ENCODE data around the gene PARVA.
"Not testable (repeated sequence)": the region's sequence is repeated elsewhere in the genome, so short reads cannot be mapped to it uniquely, and the experiment has no call there.

PARVA gene, protein sequence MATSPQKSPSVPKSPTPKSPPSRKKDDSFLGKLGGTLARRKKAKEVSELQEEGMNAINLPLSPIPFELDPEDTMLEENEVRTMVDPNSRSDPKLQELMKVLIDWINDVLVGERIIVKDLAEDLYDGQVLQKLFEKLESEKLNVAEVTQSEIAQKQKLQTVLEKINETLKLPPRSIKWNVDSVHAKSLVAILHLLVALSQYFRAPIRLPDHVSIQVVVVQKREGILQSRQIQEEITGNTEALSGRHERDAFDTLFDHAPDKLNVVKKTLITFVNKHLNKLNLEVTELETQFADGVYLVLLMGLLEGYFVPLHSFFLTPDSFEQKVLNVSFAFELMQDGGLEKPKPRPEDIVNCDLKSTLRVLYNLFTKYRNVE

DNA sequence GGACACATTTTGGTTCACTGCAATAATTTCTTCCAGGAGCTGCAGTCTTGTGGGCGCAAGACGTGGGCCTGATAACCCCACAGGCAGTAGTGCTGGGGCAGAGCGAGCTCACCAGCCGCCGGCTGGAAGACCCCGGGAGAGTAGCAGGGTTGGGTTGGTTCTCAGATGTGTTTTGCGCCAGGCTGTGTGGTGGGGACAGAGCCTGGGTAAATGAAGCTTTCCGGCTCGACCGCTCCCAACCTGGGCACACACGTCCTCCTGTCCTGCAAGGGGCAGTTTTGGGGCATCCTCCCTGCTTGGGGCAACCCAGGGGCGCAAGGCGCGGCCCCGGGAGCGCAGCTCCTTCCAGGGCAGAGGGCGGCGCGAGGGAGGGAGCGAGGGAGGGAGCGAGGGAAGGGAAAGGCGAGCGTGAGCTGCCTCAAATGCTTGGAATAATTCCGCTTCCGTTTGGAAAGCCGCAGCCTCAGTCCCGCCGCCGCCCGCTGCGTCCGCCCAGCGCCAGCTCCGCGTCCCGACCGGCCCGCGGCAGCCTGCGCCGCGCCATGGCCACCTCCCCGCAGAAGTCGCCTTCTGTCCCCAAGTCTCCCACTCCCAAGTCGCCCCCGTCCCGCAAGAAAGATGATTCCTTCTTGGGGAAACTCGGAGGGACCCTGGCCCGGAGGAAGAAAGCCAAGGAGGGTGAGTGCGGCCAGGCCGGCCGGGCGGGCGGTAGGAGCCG is at the start of gene PARVA:
TSS of gene PARVA (plus strand) at position 466 of the 718 bp plus-strand sequence. CDS start at position 543, 77 bp downstream.
- DNase-seq (ENCODE audit: low spot score): peak; percentile 61

DNA sequence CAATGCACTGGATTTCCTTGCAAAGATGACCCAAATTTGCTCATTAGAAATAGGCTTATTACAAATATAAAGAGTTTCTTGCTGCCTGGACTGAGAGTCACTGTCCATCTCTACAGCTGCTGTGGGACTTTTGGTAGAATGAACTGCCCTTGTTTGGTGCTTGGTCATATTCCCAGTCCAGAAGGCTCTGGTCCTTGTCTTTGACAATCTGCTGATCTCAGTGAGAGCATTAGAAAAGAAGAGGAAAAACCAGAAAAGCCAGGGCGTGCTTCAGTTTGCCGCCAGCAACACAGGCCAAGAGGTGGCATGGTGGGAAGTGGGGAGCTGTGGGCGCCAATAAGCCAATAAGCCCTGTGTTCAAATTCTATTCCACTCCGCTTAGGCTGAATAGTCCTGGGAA is 48.2 kb upstream of the PARVA start:
- DNase-seq (ENCODE audit: low spot score): no peak

DNA sequence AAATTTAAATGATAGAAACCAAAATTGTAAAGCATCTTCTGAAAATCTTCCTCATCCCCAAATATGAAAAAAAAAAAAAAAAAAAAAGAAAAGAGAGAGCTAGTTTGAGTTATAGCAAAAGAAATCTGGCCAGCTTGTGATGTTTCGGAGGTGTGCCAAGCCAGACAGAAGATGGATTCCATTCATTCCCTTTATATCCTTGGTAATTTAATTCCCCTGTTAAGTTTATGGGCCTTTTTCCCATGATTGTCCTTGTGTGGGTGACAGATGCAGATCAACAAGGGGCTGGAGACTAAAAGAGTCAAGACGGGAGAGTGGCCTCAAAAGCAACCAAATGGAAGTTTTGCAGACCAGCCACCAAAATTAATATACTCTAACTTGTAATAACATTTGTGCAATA is 47.6 kb upstream of the PARVA start:
- no peak for DNase-seq (ENCODE audit: low spot score)

DNA sequence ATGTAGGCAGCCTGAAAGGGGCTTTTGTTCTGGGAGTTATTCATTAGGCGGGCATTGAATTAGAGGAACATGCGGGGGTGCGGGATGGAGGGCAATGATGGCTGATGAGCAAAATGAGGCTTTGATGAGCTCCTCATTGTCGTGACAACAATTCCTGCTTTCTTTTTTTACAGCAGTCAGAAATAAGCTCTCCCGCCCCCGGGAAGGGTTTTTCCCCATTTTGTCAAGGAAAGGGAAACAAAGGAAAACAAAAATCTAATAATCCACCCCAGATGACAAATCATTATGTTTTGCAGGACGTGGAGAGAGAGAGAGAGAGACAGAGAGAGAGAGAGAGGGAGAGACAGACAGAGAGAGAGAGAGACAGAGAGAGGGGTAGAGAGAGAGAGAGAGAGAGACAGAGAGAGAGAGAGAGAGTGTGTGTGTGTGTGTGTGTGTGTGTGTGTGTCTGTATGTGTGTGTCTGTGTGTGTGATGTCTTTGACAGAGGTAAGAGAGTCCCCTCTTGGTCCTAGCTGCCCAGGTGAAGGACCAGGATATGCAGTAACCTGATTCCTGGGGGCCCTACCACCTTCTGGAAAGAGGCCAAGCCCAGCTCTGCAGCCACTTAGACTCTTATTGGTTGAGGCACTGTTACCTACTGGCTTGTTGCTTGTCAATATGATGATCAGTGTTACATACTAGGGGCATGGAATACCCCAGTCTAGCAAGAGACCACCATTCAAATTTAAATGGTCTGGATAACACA is 46.7 kb upstream of the PARVA start:
- no peak for DNase-seq (ENCODE audit: low spot score)

DNA sequence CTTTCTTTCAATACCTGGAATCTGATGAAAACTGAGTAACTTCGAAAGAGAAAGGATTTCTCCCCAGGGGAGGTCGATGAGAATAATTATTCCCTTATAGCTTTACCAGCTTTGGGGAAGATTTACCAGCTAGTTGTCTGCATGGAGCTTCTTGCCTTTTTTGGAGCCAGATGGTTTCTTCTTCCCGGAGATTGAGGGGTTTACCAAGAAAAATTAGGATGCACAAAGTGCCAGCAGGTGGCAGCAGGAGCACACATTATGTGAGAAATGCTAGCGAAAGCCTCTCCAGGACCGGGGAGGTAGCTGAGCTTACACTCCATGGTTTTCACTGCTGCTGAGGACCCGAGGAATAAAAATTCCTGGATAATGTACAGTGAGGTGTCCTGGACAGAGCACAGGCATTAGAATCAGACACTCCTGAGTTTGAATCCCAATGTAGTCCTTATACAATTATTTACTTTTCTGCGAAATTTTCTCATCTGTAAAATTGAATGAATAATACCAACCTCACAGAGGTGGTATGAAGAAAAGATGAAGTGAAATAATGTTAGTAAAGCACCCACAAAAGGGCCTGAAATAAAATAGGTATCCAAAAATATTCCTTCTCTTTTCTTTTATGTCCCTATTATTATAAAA is 46.0 kb upstream of the PARVA start:
- peak; percentile 65 for DNase-seq (ENCODE audit: low spot score)

DNA sequence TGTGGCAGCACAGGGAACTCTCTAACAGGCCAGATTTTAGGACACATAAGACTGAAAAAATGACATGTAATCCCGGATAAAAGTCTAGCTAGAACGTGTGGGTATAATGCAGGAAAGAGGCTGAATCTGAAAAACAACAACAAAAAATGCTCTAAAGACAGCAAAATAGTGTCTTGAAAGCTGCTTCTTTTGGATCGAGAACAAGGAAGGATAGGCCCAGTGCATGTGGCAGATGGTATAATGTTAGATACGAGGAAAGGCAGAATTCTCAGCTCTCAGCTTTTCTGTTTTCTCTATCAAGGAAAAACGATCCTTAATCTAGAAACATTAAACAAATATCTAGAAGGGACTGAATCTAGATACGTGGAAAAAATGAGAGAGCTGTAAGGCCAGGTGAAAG is 33.8 kb upstream of the PARVA start:
- no peak for DNase-seq (ENCODE audit: low spot score)

DNA sequence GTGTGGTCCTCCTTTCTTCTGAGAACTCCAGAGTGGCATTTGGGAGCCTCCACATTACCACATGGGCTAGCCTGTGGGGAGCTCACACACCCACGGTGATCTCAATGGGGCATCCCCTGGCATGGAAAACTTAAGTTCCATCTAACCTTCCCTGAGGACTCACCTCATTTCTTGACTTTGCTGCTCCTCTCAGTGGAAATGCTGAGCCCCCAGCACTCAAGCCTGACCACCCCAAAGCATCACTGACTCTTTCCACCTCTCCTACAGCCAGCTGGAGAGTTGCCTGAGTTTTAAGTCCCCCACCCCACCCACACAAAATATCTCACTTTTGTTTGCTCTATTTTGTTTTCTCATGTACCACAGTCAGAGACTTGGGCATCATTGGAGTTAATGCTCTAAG is 23.8 kb upstream of the PARVA start:
- DNase-seq (ENCODE audit: low spot score): no peak

DNA sequence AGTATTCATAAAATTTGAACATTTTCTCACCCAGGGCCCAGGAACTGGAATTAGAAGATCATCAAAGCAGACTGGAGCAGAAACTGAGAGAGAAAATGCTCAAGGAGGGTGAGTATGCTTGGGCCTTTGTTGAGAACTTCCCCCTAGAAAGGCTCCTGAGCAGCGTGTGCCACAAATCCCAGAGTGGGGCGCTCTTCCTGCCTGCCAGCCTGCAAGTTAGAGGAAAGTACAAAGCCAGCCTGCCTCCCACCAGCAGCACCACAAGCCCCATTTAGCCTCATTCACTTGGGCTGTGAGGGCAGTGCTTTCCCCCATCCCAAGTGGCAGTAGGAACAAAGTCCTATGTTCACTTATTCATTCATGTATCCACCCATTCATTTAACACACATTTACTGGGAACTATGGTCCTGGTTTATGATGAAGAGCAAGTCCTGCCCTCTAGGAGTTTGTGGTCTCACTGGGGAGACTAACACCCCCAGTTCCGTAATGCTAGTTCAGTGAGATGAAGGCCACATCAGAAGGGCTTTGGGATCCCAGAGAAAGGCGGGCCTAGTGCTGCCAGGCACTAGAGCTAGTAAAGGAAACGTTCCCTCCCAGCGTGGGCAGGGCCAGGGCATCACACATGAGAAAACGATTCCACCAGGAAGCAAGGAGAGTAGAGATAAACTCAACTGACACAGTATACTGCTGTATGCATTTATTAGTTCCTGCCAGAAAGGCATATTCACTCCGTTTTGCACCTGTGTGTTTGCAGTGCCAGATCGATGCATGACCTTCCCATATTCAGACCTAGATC is 22.4 kb upstream of the PARVA start:
- no peak for DNase-seq (ENCODE audit: low spot score)

DNA sequence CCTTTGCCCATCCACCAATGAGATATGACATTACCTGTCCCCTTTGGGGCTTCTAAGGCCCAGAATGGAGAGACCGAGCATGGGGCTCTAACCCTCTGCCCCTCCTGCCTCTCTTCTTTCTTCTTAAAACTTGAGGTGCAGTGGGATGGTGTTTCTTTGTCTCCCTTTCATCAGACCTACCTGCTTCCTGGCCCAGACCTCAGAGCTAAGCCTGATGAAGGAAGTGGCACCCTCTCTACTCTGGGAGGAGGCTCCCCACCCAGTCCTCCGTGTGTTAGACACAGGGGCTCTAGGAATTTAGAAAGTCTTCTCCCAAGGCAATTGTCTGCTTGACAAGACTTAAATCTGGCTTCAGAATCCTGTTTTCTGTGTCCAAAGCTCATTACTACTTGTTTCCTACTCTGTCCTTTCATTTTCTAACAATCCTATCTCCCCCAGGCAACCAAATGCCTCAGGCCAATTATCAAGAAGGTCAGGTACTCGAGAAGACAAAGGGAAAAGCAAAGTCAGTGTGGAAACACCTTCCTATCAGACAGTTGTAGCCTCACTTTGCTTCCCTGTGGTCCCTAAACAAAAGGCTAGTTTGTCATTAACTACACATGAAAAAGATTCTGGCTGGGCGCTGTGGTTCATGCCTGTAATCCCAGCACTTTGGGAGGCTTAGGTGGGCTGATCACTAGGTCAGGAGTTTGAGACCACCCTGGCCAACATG is 20.3 kb upstream of the PARVA start:
- DNase-seq (ENCODE audit: low spot score): no peak

DNA sequence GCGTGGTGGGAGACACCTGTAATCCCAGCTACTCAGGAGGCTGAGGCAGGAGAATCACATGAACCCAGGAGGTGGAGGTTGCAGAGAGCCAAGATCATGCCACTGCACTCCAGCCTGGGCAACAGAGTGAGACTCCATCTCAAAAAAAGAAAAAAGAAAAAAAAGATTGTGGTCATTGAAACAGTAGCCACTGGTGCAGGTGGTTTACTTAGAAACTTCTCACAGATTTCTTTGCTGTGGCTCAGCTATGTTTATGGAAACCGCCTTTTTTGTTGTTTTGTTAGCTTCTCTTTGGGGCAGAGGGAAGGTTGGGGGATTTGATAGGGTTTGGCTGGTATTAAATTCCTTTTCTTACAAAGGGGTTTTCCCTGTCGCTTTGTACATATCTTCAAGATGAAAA is 19.7 kb upstream of the PARVA start:
- not testable (repeated sequence) for DNase-seq (ENCODE audit: low spot score)

DNA sequence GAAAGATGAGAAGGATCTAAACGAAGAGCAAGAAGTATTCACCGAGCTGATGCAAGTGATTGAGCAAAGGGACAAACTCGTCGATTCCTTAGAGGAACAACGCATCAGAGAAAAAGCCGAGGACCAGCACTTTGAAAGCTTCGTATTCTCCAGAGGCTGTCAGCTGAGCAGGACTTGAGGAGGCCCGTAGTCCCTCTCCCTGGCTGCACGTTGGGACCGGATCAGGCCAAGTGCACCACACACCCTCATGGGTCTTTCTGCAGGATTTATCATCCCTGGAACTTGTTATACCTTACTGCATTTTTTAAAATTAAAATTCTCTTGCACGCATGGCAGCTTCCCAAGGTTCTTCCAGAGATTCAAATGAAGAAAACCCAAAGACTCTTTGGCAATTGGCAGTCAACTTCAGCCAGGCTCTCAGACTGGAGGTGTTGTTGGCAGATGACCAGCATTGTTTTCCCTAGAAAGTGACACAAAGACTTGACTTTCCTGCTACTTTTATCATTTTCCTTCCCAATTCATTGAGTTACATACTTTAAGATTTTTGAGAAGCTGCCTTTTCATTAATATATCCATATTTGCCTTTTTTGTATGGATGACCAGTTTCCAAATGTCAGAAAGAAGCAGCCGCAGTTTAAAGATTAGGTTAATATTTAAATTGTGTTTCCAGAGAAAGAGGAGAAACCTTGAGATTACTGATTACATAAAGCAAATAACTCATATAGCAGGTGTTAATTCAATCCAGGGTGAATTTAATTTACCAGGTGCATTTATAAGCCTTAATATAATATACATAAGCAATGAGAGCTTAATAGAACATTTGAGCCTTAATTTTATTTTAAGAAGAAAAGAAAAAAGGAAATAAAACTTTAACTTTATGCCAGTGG is 18.8 kb upstream of the PARVA start:
- DNase-seq (ENCODE audit: low spot score): no peak

DNA sequence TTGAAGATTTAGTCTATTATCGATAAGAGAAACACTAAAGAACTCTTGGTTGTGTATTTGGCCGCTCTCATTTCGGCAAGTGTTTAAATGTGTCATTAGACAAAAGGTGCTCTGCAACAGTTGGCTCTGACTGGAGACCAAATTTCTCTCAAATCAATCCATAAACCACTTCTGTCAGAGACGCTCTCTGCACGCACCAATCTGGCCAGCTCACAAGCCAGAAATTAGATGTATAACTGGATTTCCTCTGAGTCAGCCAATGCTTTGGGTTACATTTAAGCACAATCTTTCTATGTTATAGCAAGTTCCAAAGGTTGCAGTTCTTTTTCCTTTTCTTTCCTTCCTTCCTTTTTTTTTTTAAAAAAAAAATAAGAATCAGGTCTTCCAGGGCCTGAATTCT is 17.6 kb upstream of the PARVA start:
- no peak for DNase-seq (ENCODE audit: low spot score)

DNA sequence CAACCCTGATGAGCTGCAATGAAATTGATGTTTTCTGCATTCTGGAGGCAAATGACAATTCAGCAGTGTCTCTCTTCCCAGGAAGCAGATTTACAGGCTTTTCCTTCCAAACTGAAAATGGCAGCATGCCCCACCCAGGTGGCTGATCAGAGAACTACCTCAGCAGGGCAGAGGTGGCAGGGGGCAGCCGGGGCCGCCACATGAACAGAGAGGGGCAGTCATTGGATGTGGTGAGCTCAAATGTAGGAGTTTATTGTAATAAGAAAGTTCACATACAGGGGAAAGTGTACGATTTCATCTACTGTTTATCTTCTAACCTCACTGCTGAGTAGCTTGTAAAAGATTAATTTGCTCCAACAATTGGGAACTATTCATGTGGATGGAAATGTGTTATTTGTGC is 15.7 kb upstream of the PARVA start:
- no peak for DNase-seq (ENCODE audit: low spot score)

DNA sequence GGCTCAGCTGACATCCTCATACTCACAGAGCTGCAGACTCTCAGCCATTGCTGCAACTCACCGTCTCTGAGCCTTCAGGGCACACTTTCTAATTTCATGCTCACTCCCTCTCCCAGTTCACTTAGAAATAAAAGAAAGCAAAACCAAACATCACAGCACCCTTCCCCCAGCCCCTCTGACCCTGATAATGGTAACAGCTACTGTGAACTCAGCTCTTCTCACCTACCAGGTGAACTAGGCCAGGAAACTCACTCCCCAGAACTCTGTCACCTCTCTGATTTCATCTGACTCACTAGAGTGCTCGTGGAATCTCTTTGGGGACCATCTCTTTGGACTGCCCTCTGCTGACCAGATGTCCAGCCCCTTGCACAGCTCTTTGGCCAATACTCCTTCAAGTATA is 14.5 kb upstream of the PARVA start:
- no peak for DNase-seq (ENCODE audit: low spot score)

DNA sequence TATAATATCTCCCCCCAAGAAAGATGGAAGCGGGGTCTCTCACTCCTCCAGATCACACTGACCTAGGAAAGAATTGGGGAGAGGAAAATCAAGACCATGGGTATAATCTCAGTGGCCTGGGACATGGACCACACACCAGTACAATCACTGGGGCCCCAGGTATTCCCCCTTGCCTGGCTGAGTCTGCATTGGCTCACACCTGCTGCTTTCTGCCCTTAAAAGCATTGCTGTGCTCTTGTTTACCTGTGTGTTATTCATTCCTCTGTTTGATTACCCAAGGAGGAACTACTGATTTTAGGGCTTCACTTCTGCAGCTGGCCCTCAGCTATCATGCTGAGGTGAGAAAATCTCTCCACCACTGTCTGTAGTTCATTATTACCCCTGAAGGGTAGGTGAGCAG is 14.0 kb upstream of the PARVA start:
- no peak for DNase-seq (ENCODE audit: low spot score)

DNA sequence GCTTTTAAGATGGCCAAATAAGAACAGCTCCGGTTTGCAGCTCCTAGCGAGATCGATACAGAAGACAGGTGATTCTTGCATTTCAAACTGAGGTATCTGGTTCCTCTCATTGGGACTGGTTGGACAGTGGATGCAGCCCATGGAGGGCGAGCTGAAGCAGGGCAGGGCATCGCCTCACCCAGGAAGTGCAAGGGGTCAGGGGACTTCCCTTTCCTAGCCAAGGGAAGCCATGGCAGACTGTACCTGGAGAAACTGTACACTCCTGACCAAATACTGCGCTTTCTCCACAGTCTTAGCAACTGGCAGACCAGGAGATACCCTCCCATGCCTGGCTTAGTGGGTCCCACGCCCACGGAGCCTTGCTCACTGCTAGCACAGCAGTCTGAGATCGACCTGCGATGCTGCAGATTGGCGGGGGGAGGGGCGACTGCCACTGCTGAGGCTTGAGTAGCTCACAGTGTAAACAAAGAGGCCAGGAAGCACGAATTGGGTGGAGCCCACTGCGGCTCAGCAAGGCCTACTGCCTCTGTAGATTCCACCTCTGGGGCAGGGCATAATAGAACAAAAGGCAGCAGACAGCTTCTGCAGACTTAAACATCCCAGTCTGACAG is 11.3 kb upstream of the PARVA start:
- DNase-seq (ENCODE audit: low spot score): peak; percentile 20

DNA sequence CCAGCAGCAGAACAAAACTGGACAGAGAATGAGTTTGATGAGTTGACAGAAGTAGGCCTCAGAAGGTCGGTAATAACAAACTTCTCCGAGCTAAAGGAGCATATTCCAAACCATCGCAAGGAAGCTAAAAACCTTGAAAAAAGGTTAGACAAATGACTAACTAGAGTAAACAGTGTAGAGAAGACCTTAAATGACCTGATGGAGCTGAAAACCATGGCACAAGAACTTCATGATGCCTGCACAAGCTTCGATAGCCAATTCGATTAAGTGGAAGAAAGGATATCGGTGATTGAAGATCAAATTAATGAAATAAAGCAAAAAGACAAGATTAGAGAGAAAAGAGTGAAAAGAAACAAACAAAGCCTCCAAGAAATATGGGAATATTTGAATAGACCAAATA is 10.3 kb upstream of the PARVA start:
- DNase-seq (ENCODE audit: low spot score): not testable (repeated sequence)

DNA sequence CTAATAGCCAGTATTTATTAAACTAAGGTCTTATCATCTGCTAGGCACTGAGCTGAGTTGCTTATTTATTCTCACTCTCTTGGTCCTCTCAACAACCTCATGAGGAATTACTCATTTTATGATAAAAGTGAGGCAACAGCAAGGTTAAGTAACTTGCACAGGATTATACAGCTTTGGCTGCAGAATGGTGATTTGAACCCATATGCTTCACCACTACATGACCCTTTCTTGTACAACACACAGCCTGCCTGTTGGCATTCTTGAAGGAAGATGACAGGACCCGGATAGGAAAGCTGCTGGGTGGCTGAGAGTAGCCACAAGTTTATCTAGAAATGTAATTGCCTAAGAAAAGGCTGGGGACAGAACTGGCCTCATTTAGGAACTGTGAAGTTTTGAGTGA is 5.3 kb upstream of the PARVA start:
- no peak for DNase-seq (ENCODE audit: low spot score)

DNA sequence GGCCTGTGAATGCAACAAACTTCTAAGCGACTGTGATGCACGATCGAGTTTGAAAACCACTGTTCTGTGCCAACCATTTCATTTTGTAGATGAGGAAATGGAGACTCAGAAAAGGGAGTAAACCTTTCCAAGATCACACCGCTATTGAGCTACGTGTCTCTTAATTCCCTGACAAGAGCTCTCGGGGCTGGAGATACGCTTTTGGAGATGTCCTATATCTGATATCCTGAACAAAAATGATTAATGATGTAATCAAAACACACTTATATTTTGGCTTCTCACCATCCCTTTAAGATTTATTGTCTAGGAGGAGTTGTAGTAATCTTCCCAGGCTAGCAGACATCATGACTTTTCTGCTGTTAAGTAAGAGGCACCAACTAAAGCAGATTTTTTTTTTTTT is 1.7 kb upstream of the PARVA start:
- DNase-seq (ENCODE audit: low spot score): no peak
